Measurements from ENCODE around the gene TMEM80.
"Not testable (repeated sequence)": the region's sequence is repeated elsewhere in the genome, so short reads cannot be mapped to it uniquely, and the experiment has no call there.

Gene TMEM80

GRCh38 chr11:695538-696248 is at the start of gene TMEM80:
TMEM80 (plus strand) TSS chr11:695816; CDS start chr11:695828, 12 bp downstream.
- peak; percentile 99 for DNase-seq

GRCh38 chr11:646214-646613 is 49.4 kb upstream of the TMEM80 start:
- DNase-seq: no peak

- DNase-seq: not testable (repeated sequence)
These were observed 47.9 kb upstream of the TMEM80 start for GRCh38 chr11:647672-648158.

GRCh38 chr11:650482-650881 is 45.1 kb upstream of the TMEM80 start:
- no peak for DNase-seq

GRCh38 chr11:653136-653535 is 42.5 kb upstream of the TMEM80 start:
- not testable (repeated sequence) for DNase-seq

GRCh38 chr11:653837-654236 is 41.8 kb upstream of the TMEM80 start:
- no peak for DNase-seq

- DNase-seq: not testable (repeated sequence)
These were observed 41.2 kb upstream of the TMEM80 start for GRCh38 chr11:654444-654843.

GRCh38 chr11:655036-655726 is 40.4 kb upstream of the TMEM80 start:
- no peak for DNase-seq

- DNase-seq: no peak
These were observed 39.2 kb upstream of the TMEM80 start for GRCh38 chr11:656426-656825.

GRCh38 chr11:656866-657265 is 38.8 kb upstream of the TMEM80 start:
- DNase-seq: no peak

- no peak for DNase-seq
These were observed 37.9 kb upstream of the TMEM80 start for GRCh38 chr11:657691-658126.

- no peak for DNase-seq
These were observed 36.0 kb upstream of the TMEM80 start for GRCh38 chr11:659532-660085.

- DNase-seq: no peak
These were observed 35.3 kb upstream of the TMEM80 start for GRCh38 chr11:660281-660680.

- no peak for DNase-seq
These were observed 34.8 kb upstream of the TMEM80 start for GRCh38 chr11:660681-661444.

- peak; percentile 42 for DNase-seq
These were observed 32.8 kb upstream of the TMEM80 start for GRCh38 chr11:662689-663274.

GRCh38 chr11:665062-665703 is 30.4 kb upstream of the TMEM80 start:
- DNase-seq: no peak

- DNase-seq: no peak
These were observed 29.8 kb upstream of the TMEM80 start for GRCh38 chr11:665704-666281.

GRCh38 chr11:673866-674265 is 21.8 kb upstream of the TMEM80 start:
- no peak for DNase-seq

GRCh38 chr11:674406-674805 is 21.2 kb upstream of the TMEM80 start:
- DNase-seq: no peak

GRCh38 chr11:678297-678696 is 17.3 kb upstream of the TMEM80 start:
- DNase-seq: no peak

- DNase-seq: no peak
These were observed 16.1 kb upstream of the TMEM80 start for GRCh38 chr11:679271-680207.
